HG03108 (cell line): ENCODE data around the gene PAFAH1B1.
A peak's percentile ranks its signal among the peaks of the same experiment; 100 is the strongest.
"Not testable (repeated sequence)": the region's sequence is repeated elsewhere in the genome, so short reads cannot be mapped to it uniquely, and the experiment has no call there.

Experiments used
- ATAC-seq: cut with Tn5 transposase; IDR thresholded peaks from one replicate; pipeline ENCODE4 v1.9.1; 2021; ENCODE audit warnings: moderate library complexity; ENCODE audit not compliant: unreplicated experiment

PAFAH1B1 gene

GRCh38 chr17:2593821-2594721 lies 617 bp downstream of the PAFAH1B1 start:
- ATAC-seq, result peak; percentile 39

- ATAC-seq, result no peak
Measured at GRCh38 chr17:2594722-2595599, 1.5 kb downstream of the PAFAH1B1 start.

GRCh38 chr17:2595716-2596115 lies 2.3 kb downstream of the PAFAH1B1 start:
- no peak for ATAC-seq

- no peak for ATAC-seq
Measured at GRCh38 chr17:2598166-2598565, 4.7 kb downstream of the PAFAH1B1 start.

GRCh38 chr17:2602597-2603017 lies 9.2 kb downstream of the PAFAH1B1 start:
- ATAC-seq, result no peak

GRCh38 chr17:2608350-2608913 lies 15.0 kb downstream of the PAFAH1B1 start:
- ATAC-seq, result no peak

GRCh38 chr17:2609091-2609490 lies 15.6 kb downstream of the PAFAH1B1 start:
- no peak for ATAC-seq

- no peak for ATAC-seq
Measured at GRCh38 chr17:2610195-2611175, 17.0 kb downstream of the PAFAH1B1 start.

- no peak for ATAC-seq
Measured at GRCh38 chr17:2611627-2612026, 18.2 kb downstream of the PAFAH1B1 start.

- ATAC-seq, result no peak
Measured at GRCh38 chr17:2612630-2613029, 19.2 kb downstream of the PAFAH1B1 start.

- no peak for ATAC-seq
Measured at GRCh38 chr17:2613089-2613808, 19.8 kb downstream of the PAFAH1B1 start.

GRCh38 chr17:2615882-2616281 lies 22.4 kb downstream of the PAFAH1B1 start:
- no peak for ATAC-seq

- no peak for ATAC-seq
Measured at GRCh38 chr17:2621241-2621640, 27.8 kb downstream of the PAFAH1B1 start.

GRCh38 chr17:2621951-2622405 lies 28.5 kb downstream of the PAFAH1B1 start:
- not testable (repeated sequence) for ATAC-seq

- ATAC-seq, result not testable (repeated sequence)
Measured at GRCh38 chr17:2622721-2623301, 29.4 kb downstream of the PAFAH1B1 start.

GRCh38 chr17:2624292-2624731 lies 30.9 kb downstream of the PAFAH1B1 start:
- ATAC-seq, result no peak

GRCh38 chr17:2626626-2627219 lies 33.3 kb downstream of the PAFAH1B1 start:
- ATAC-seq, result not testable (repeated sequence)

GRCh38 chr17:2628922-2629321 lies 35.5 kb downstream of the PAFAH1B1 start:
- ATAC-seq, result not testable (repeated sequence)

- ATAC-seq, result no peak
Measured at GRCh38 chr17:2631211-2631610, 37.8 kb downstream of the PAFAH1B1 start.
